ENCODE measurements around the gene NFU1.
"Not testable (repeated sequence)": the region's sequence is repeated elsewhere in the genome, so short reads cannot be mapped to it uniquely, and the experiment has no call there.

NFU1 gene

DNA sequence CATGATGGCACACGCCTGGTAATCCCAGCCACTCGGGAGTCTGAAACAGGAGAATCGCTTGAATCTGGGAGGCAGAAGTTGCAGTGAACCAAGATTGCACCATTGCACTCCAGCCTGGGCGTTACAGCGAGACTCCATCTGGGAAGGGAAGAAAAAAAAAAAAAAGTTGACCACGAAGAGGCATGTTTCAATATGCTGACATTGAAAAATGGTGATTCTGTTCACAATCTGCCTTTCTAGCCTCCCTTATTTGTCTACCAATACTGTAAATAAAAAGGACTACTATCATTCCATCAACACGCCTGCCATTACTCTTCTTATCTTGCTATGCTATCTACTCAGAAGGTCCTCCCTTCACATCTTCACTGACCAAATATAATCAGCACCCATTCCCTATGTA, 68.6 kb downstream of the NFU1 start:
- Histone ChIP-seq H3K4me3 (ENCODE audit: low read depth in 1 of 2, low read length in 2 of 2) (no peak overlapping the region), H3K79me2 (ENCODE audit: insufficient read depth, low read length) (0 out of 2 replicates have a peak, but pooled peaks cover 3% of the 10 kb centered on the region), H3K36me3 (ENCODE audit: insufficient read depth, low read length) (peaks cover 81% of the 10 kb centered on the region), H2AFZ (ENCODE audit: low read depth, low read length) (no peak overlapping the region), H3K9ac (ENCODE audit: low read depth, low read length) (no peak overlapping the region), H3K27me3 (ENCODE audit: insufficient read depth, low read length, poor library complexity) (no peaks in the 10 kb centered on the region), H3K27ac (ENCODE audit: low read length) (no peak overlapping the region), H3K4me1 (ENCODE audit: insufficient read depth, low read length) (no peaks in the 10 kb centered on the region), H3K9me3 (ENCODE audit: insufficient read depth, low read length, severe bottlenecking) (no peaks in the 10 kb centered on the region), H3K4me2 (ENCODE audit: insufficient read depth, low read length) (no peak overlapping the region), H4K20me1 (ENCODE audit: insufficient read depth, low read length) (no peaks in the 10 kb centered on the region)
- DNase-seq, result no peak
- TF ChIP-seq EZH2 (IDR thresholded peaks at IDR 0.05; ENCODE audit: borderline replicate concordance, low read depth, low read length, severe bottlenecking), result no peak
- TF ChIP-seq, protein P1, sequence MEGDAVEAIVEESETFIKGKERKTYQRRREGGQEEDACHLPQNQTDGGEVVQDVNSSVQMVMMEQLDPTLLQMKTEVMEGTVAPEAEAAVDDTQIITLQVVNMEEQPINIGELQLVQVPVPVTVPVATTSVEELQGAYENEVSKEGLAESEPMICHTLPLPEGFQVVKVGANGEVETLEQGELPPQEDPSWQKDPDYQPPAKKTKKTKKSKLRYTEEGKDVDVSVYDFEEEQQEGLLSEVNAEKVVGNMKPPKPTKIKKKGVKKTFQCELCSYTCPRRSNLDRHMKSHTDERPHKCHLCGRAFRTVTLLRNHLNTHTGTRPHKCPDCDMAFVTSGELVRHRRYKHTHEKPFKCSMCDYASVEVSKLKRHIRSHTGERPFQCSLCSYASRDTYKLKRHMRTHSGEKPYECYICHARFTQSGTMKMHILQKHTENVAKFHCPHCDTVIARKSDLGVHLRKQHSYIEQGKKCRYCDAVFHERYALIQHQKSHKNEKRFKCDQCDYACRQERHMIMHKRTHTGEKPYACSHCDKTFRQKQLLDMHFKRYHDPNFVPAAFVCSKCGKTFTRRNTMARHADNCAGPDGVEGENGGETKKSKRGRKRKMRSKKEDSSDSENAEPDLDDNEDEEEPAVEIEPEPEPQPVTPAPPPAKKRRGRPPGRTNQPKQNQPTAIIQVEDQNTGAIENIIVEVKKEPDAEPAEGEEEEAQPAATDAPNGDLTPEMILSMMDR (IDR thresholded peaks at IDR 0.05; ENCODE audit: borderline replicate concordance, extremely low read depth, low read length, poor library complexity, severe bottlenecking), result no peak
- no peak for ATAC-seq (ENCODE audit: insufficient read depth, low read depth)

DNA sequence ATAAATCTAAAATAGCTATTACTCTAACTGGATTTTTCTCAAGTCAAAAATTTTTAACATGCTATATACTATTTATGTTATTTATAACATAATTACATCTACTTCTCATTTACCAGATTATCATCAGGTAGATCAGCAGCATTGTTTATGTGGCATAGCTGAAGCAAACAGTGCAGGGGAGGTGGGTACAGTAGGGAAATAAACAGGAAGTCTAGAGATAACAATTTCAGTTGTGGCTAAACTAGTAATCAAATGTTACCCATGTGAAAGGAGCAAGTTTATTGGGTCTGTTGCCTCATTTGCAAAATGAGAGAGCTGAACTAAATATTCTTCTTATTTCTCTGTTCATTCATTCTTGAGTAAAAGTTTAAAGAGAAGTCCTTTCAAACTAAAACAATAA, 77.9 kb downstream of the NFU1 start:
- H3K27me3 ChIP-seq (ENCODE audit: insufficient read depth, low read length, poor library complexity), result no peaks in the 10 kb centered on the region
- no peaks in the 10 kb centered on the region for H3K4me1 ChIP-seq (ENCODE audit: insufficient read depth, low read length)
- H3K4me3 ChIP-seq (ENCODE audit: low read depth in 1 of 2, low read length in 2 of 2), result no peak overlapping the region
- H3K79me2 ChIP-seq (ENCODE audit: insufficient read depth, low read length), result no peaks in the 10 kb centered on the region
- H3K36me3 ChIP-seq (ENCODE audit: insufficient read depth, low read length), result peaks cover 96% of the 10 kb centered on the region
- no peak overlapping the region for H3K4me2 ChIP-seq (ENCODE audit: insufficient read depth, low read length)
- TF ChIP-seq EZH2 (IDR thresholded peaks at IDR 0.05; ENCODE audit: borderline replicate concordance, low read depth, low read length, severe bottlenecking), result no peak
- TF ChIP-seq, protein P1 (IDR thresholded peaks at IDR 0.05; ENCODE audit: borderline replicate concordance, extremely low read depth, low read length, poor library complexity, severe bottlenecking), result no peak
- DNase-seq, result no peak
- H4K20me1 ChIP-seq (ENCODE audit: insufficient read depth, low read length), result no peaks in the 10 kb centered on the region
- H3K9me3 ChIP-seq (ENCODE audit: insufficient read depth, low read length, severe bottlenecking), result no peaks in the 10 kb centered on the region
- ATAC-seq (ENCODE audit: insufficient read depth, low read depth), result no peak
- H2AFZ ChIP-seq (ENCODE audit: low read depth, low read length), result no peak overlapping the region
- H3K9ac ChIP-seq (ENCODE audit: low read depth, low read length), result no peak overlapping the region
- H3K27ac ChIP-seq (ENCODE audit: low read length), result no peak overlapping the region

DNA sequence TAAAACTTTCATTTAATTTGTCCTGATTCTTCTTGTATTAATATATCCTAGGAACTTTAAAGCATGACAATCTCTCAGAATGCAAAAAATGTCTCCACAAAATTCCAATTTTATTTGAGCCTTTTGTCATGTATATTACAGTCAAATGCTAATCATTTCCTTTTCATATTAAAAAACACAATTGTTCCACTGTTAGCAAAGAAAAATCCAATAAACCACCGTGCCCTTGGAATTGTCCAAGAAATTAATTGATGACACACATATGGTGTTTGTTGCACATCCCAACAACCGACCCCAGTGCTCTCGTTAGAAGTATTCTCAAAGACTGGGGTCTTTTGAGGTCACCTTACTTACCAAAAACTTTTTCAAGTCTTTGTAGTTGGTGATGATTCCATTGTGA, 78.3 kb downstream of the NFU1 start:
- Histone ChIP-seq H3K4me2 (ENCODE audit: insufficient read depth, low read length) (no peak overlapping the region), H2AFZ (ENCODE audit: low read depth, low read length) (no peak overlapping the region), H3K4me3 (ENCODE audit: low read depth in 1 of 2, low read length in 2 of 2) (no peak overlapping the region), H3K36me3 (ENCODE audit: insufficient read depth, low read length) (peaks cover 96% of the 10 kb centered on the region), H3K27me3 (ENCODE audit: insufficient read depth, low read length, poor library complexity) (no peaks in the 10 kb centered on the region), H3K4me1 (ENCODE audit: insufficient read depth, low read length) (no peaks in the 10 kb centered on the region), H3K9me3 (ENCODE audit: insufficient read depth, low read length, severe bottlenecking) (no peaks in the 10 kb centered on the region), H3K9ac (ENCODE audit: low read depth, low read length) (no peak overlapping the region), H3K79me2 (ENCODE audit: insufficient read depth, low read length) (no peaks in the 10 kb centered on the region), H4K20me1 (ENCODE audit: insufficient read depth, low read length) (no peaks in the 10 kb centered on the region), H3K27ac (ENCODE audit: low read length) (no peak overlapping the region)
- ATAC-seq (ENCODE audit: insufficient read depth, low read depth), result no peak
- no peak for DNase-seq
- TF ChIP-seq, protein P1 (IDR thresholded peaks at IDR 0.05; ENCODE audit: borderline replicate concordance, extremely low read depth, low read length, poor library complexity, severe bottlenecking), result no peak
- TF ChIP-seq EZH2 (IDR thresholded peaks at IDR 0.05; ENCODE audit: borderline replicate concordance, low read depth, low read length, severe bottlenecking), result no peak

- TF ChIP-seq, protein P1 (IDR thresholded peaks at IDR 0.05; ENCODE audit: borderline replicate concordance, extremely low read depth, low read length, poor library complexity, severe bottlenecking), result no peak
- TF ChIP-seq EZH2 (IDR thresholded peaks at IDR 0.05; ENCODE audit: borderline replicate concordance, low read depth, low read length, severe bottlenecking), result no peak
- H3K4me3 ChIP-seq (ENCODE audit: low read depth in 1 of 2, low read length in 2 of 2), result no peak overlapping the region
- peaks cover 90% of the 10 kb centered on the region for H3K36me3 ChIP-seq (ENCODE audit: insufficient read depth, low read length)
- H3K9ac ChIP-seq (ENCODE audit: low read depth, low read length), result no peak overlapping the region
- H4K20me1 ChIP-seq (ENCODE audit: insufficient read depth, low read length), result no peaks in the 10 kb centered on the region
- ATAC-seq (ENCODE audit: insufficient read depth, low read depth) (no peak), DNase-seq (no peak)
- H3K4me1 ChIP-seq (ENCODE audit: insufficient read depth, low read length), result no peaks in the 10 kb centered on the region
- no peaks in the 10 kb centered on the region for H3K27me3 ChIP-seq (ENCODE audit: insufficient read depth, low read length, poor library complexity)
- no peak overlapping the region for H3K4me2 ChIP-seq (ENCODE audit: insufficient read depth, low read length)
- no peak overlapping the region for H2AFZ ChIP-seq (ENCODE audit: low read depth, low read length)
- H3K27ac ChIP-seq (ENCODE audit: low read length), result no peak overlapping the region
- no peaks in the 10 kb centered on the region for H3K79me2 ChIP-seq (ENCODE audit: insufficient read depth, low read length)
- H3K9me3 ChIP-seq (ENCODE audit: insufficient read depth, low read length, severe bottlenecking), result no peaks in the 10 kb centered on the region
Observed at GRCh38 chr2:69356471-69356870, 80.8 kb downstream of the NFU1 start.

DNA sequence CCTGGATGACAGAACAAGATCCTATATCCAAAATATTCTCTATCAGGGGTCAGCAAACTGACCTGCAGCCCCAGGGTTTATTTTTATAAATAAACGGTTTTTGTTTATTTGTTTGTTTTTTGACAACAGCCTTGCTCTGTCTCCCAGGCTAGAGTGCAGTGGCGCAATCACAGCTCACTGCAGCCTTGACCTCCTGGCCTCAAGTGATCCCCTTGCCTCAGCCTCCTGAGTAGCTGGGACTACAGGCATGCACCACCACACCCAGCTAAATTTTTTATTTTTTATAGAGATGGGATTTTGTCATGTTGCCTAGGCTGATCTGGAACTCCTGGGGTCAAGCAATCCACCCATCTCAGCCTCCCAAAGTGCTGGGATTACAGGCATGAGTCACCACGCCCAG, 82.3 kb downstream of the NFU1 start:
- H3K4me3 ChIP-seq (ENCODE audit: low read depth in 1 of 2, low read length in 2 of 2), result not testable (repeated sequence)

More for the DNA sequence above, 82.3 kb downstream of the NFU1 start:
- not testable (repeated sequence) for H3K9ac ChIP-seq (ENCODE audit: low read depth, low read length); H3K4me2 ChIP-seq (ENCODE audit: insufficient read depth, low read length); H3K9me3 ChIP-seq (ENCODE audit: insufficient read depth, low read length, severe bottlenecking); H3K27ac ChIP-seq (ENCODE audit: low read length); H4K20me1 ChIP-seq (ENCODE audit: insufficient read depth, low read length); H3K27me3 ChIP-seq (ENCODE audit: insufficient read depth, low read length, poor library complexity); H3K4me1 ChIP-seq (ENCODE audit: insufficient read depth, low read length); H2AFZ ChIP-seq (ENCODE audit: low read depth, low read length); ATAC-seq (ENCODE audit: insufficient read depth, low read depth); H3K79me2 ChIP-seq (ENCODE audit: insufficient read depth, low read length); DNase-seq
- peaks cover 90% of the 10 kb centered on the region for H3K36me3 ChIP-seq (ENCODE audit: insufficient read depth, low read length)
